Neural cell (in vitro differentiated cells): ENCODE measurements around the gene GPC5.

Experiments used
- CTCF ChIP-seq: fragments of 450-650 bp; IDR thresholded peaks from 2 replicates; pipeline ENCODE4 v1.5.1; 2014; ENCODE audit warnings: antibody characterized with exemption, mild to moderate bottlenecking, moderate library complexity; ENCODE audit not compliant: poor library complexity, severe bottlenecking
- REST ChIP-seq: IDR thresholded peaks from 2 replicates; pipeline ENCODE4 v1.6.1; 2012; ENCODE audit warnings: borderline replicate concordance
- TAF1 ChIP-seq: IDR thresholded peaks from 2 replicates; pipeline ENCODE4 v1.6.1; 2012; ENCODE audit warnings: low read depth

GRCh38 chr13:92913840-92914239 is 1515.4 kb downstream of the GPC5 start:
- TF ChIP-seq CTCF (no peak), REST (no peak), TAF1 (no peak)
